ENCODE measurements around the gene RHBG.
"Not testable (repeated sequence)": the region's sequence is repeated elsewhere in the genome, so short reads cannot be mapped to it uniquely, and the experiment has no call there.

RHBG gene

GRCh38 chr1:156368889-156369684, at the start of gene RHBG:
RHBG (plus strand) TSS chr1:156369211; CDS start chr1:156369250, 39 bp downstream.
- DNase-seq (ENCODE audit: low read depth), result no peak

- DNase-seq (ENCODE audit: low read depth), result no peak
Measured at GRCh38 chr1:156319664-156320063, 49.3 kb upstream of the RHBG start.

- no peak for DNase-seq (ENCODE audit: low read depth)
Measured at GRCh38 chr1:156320560-156320959, 48.5 kb upstream of the RHBG start.

GRCh38 chr1:156323179-156323578, 45.8 kb upstream of the RHBG start:
- not testable (repeated sequence) for DNase-seq (ENCODE audit: low read depth)

- no peak for DNase-seq (ENCODE audit: low read depth)
Measured at GRCh38 chr1:156336242-156336641, 32.8 kb upstream of the RHBG start.

GRCh38 chr1:156337052-156337887, 31.7 kb upstream of the RHBG start:
- no peak for DNase-seq (ENCODE audit: low read depth)

GRCh38 chr1:156337888-156338179, 31.2 kb upstream of the RHBG start:
- DNase-seq (ENCODE audit: low read depth), result no peak

GRCh38 chr1:156338180-156338976, 30.6 kb upstream of the RHBG start, which contains the start of the genes CCT3 and TSACC:
CCT3 (minus strand) TSS chr1:156338292; CDS start chr1:156338184, 108 bp downstream.
TSACC (plus strand) TSS chr1:156338526; CDS start chr1:156339758, 1,232 bp downstream.
- DNase-seq (ENCODE audit: low read depth), result peak; percentile 99

- no peak for DNase-seq (ENCODE audit: low read depth)
Measured at GRCh38 chr1:156342166-156342955, 26.6 kb upstream of the RHBG start.

- DNase-seq (ENCODE audit: low read depth), result no peak
Measured at GRCh38 chr1:156344409-156344808, 24.6 kb upstream of the RHBG start.

GRCh38 chr1:156346035-156346434, 23.0 kb upstream of the RHBG start:
- DNase-seq (ENCODE audit: low read depth), result not testable (repeated sequence)

GRCh38 chr1:156346636-156347035, 22.4 kb upstream of the RHBG start:
- no peak for DNase-seq (ENCODE audit: low read depth)

GRCh38 chr1:156347331-156347730, 21.7 kb upstream of the RHBG start:
- no peak for DNase-seq (ENCODE audit: low read depth)

- not testable (repeated sequence) for DNase-seq (ENCODE audit: low read depth)
Measured at GRCh38 chr1:156352481-156352880, 16.5 kb upstream of the RHBG start.

GRCh38 chr1:156356262-156356874, 12.6 kb upstream of the RHBG start:
- no peak for DNase-seq (ENCODE audit: low read depth)

GRCh38 chr1:156356875-156357534, 12.0 kb upstream of the RHBG start:
- no peak for DNase-seq (ENCODE audit: low read depth)

- DNase-seq (ENCODE audit: low read depth), result no peak
Measured at GRCh38 chr1:156357977-156358376, 11.0 kb upstream of the RHBG start.

GRCh38 chr1:156358641-156359040, 10.4 kb upstream of the RHBG start:
- DNase-seq (ENCODE audit: low read depth), result no peak

GRCh38 chr1:156359249-156359648, 9.8 kb upstream of the RHBG start:
- DNase-seq (ENCODE audit: low read depth), result no peak

- DNase-seq (ENCODE audit: low read depth), result no peak
Measured at GRCh38 chr1:156359973-156360372, 9.0 kb upstream of the RHBG start.
